ENCODE measurements around the gene APOBEC3B. TPM values are rescaled to one million over a fixed set of nuclear protein-coding genes. Genes with fewer than 3 reads are reported as not detected.
"Not testable (repeated sequence)": the region's sequence is repeated elsewhere in the genome, so short reads cannot be mapped to it uniquely, and the experiment has no call there.

Gene APOBEC3B
- total RNA-seq, 2 experiments from 2014 or later = 43.9 to 44.3 TPM

DNA sequence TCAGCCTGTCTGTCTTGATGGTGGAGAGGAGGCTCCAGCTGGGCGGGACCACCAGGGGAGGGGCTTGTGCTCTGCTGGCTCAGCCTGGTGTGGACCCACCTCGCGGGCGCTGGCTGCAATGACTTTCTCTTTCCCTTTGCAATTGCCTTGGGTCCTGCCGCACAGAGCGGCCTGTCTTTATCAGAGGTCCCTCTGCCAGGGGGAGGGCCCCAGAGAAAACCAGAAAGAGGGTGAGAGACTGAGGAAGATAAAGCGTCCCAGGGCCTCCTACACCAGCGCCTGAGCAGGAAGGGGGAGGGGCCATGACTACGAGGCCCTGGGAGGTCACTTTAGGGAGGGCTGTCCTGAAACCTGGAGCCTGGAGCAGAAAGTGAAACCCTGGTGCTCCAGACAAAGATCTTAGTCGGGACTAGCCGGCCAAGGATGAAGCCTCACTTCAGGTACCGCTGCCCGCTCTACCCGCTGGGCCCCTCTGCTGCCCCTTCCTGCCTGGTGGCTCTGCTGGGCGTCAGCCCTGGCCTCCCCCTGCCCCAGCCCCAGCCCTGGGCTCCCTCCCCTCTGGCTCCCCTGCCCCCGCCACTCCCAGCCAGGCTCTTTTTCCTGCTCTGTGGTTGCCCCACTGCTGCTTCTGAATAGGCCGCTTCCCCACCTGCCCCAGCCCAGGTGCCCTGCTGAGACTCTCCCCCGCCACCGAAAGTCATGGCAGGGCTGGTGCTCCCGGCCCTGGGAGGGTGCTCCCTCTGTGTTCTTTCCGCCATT lies 58.6 kb downstream of the APOBEC3B start, which contains the start of gene APOBEC3F:
TSS of gene APOBEC3F (plus strand) at position 327 of the 759 bp plus-strand sequence. CDS start at position 424, 97 bp downstream.
- H3K4me1 Mint-ChIP-seq (ENCODE audit: low read depth) = peaks cover 26% of the 10 kb centered on the region
- CTCF ChIA-PET = interaction anchor here (0.7 to 1.1 kb wide), 2 partner anchors 11 to 77 kb away, joined by 3 read pairs; no protein-coding TSS in a partner anchor
- H3K27me3 Mint-ChIP-seq; H3K36me3 Mint-ChIP-seq; POLR2A ChIA-PET; intact Hi-C loops (cut with micrococcal nuclease); H3K9me3 Mint-ChIP-seq: not testable (repeated sequence)
- peak within 1 kb of the TSS; percentile 91 for H3K27ac Mint-ChIP-seq
- peak; percentile 88 for DNase-seq
- H3K4me3 Mint-ChIP-seq = peak within 1 kb of the TSS; percentile 88

- intact Hi-C loops (cut with micrococcal nuclease) = no loop called here
- Mint-ChIP-seq H3K36me3 (peaks cover 7% of the 10 kb centered on the region), H3K27ac (peak overlapping the region; percentile 91), H3K4me1 (ENCODE audit: low read depth) (peaks cover 21% of the 10 kb centered on the region), H3K4me3 (peak overlapping the region; percentile 88), H3K9me3 (no peaks in the 10 kb centered on the region), H3K27me3 (no peaks in the 10 kb centered on the region)
- POLR2A ChIA-PET = interaction anchor here (0.6 kb wide), 1 partner anchor 26 kb away, joined by 3 read pairs; no protein-coding TSS in a partner anchor
- CTCF ChIA-PET = no interaction called here
- DNase-seq = no peak
These were observed 59.8 kb downstream of the APOBEC3B start for GRCh38 chr22:39041908-39042307.

Other genes starting within 250 kb of the APOBEC3B start
- 100 to 1,000 TPM; 159 to 168 TPM for gene SUN2, start 226.3 kb upstream of the APOBEC3B start, total RNA-seq
- gene DNAL4, start 188.2 kb upstream of the APOBEC3B start, total RNA-seq = 1 to 10 TPM; 7.7 to 8.3 TPM
- gene NPTXR, start 138.3 kb upstream of the APOBEC3B start, total RNA-seq = 1 to 10 TPM; 1.9 to 2.5 TPM
- gene CBX6, start 110.1 kb upstream of the APOBEC3B start, total RNA-seq = 100 to 1,000 TPM; 116 to 117 TPM
- gene APOBEC3A, start 24.7 kb upstream of the APOBEC3B start, total RNA-seq = under 1 TPM in 1 of 2 experiments, not detected in 1; 0.17 TPM
- 100 to 1,000 TPM; 141 to 142 TPM for gene APOBEC3C, start 31.9 kb downstream of the APOBEC3B start, total RNA-seq
- 10 to 100 TPM; 54.1 to 54.5 TPM for gene APOBEC3D, start 38.8 kb downstream of the APOBEC3B start, total RNA-seq
- gene APOBEC3F, start 58.5 kb downstream of the APOBEC3B start, total RNA-seq = 10 to 100 TPM; 33.4 to 34.9 TPM
- 100 to 1,000 TPM; 106 to 108 TPM for gene APOBEC3G, start 94.9 kb downstream of the APOBEC3B start, total RNA-seq
- gene APOBEC3H, start 114.9 kb downstream of the APOBEC3B start, total RNA-seq = 10 to 100 TPM; 23.6 to 25.3 TPM
- gene CBX7, start 170.3 kb downstream of the APOBEC3B start, total RNA-seq = 10 to 100 TPM; 35.7 to 37.7 TPM